Neural crest cell (in vitro differentiated cells): ENCODE measurements around the gene HNRNPU. TPM values are rescaled to one million over a fixed set of nuclear protein-coding genes. Genes with fewer than 3 reads are reported as not detected.
"Not testable (repeated sequence)": the region's sequence is repeated elsewhere in the genome, so short reads cannot be mapped to it uniquely, and the experiment has no call there.

Experiments
- DNase-seq: peaks from one replicate; pipeline ENCODE4 v3.0.0; 2021; ENCODE audit warnings: low read depth, mixed read lengths, low spot score
- H3K27ac Mint-ChIP-seq: one replicate; pipeline ENCODE4 v1.8.0; 2021; ENCODE audit warnings: mild to moderate bottlenecking, mixed read lengths; ENCODE audit not compliant: unreplicated experiment
- H3K27me3 Mint-ChIP-seq: 2 replicates; pipeline ENCODE4 v1.8.0; 2021; ENCODE audit warnings: low read depth, mild to moderate bottlenecking, mixed read lengths
- H3K36me3 Mint-ChIP-seq: 2 replicates; pipeline ENCODE4 v1.8.0; 2021; ENCODE audit warnings: low read depth, mild to moderate bottlenecking, mixed read lengths
- H3K4me1 Mint-ChIP-seq: 2 replicates; pipeline ENCODE4 v1.8.0; 2021; ENCODE audit warnings: mixed read lengths
- H3K4me3 Mint-ChIP-seq: one replicate; pipeline ENCODE4 v1.8.0; 2021; ENCODE audit warnings: mild to moderate bottlenecking, mixed read lengths
- H3K9me3 Mint-ChIP-seq: 2 replicates; pipeline ENCODE4 v1.8.0; 2021; ENCODE audit warnings: mixed read lengths
- CTCF ChIP-seq: fragments of 200-600 bp; sonication (generic); conservative IDR thresholded peaks from 2 replicates; pipeline ENCODE4 v1.5.0; 2021; ENCODE audit warnings: antibody characterized with exemption, mild to moderate bottlenecking
- total RNA-seq: library from RNA; stranded (reverse); gene quantifications from 2 replicates; pipeline ENCODE4 v1.2.1, GENCODE V29; 2021

The HNRNPU gene
- total RNA-seq, 1 donor from 2014 or later, result 695 TPM

- Mint-ChIP-seq H3K4me1 (peaks cover 40% of the 10 kb centered on the region), H3K4me3 (peak overlapping the region; percentile 97), H3K27me3 (peaks cover 10% of the 10 kb centered on the region), H3K9me3 (no peaks in the 10 kb centered on the region), H3K36me3 (peaks cover 7% of the 10 kb centered on the region), H3K27ac (peak overlapping the region; percentile 100)
- DNase-seq, result peak; percentile 43
- TF ChIP-seq CTCF, result peak; percentile 57
These were observed 30.4 kb downstream of the HNRNPU start for GRCh38 chr1:244833734-244834542.

- H3K27ac Mint-ChIP-seq, H3K27me3 Mint-ChIP-seq, DNase-seq, H3K9me3 Mint-ChIP-seq, H3K36me3 Mint-ChIP-seq, H3K4me3 Mint-ChIP-seq: not testable (repeated sequence)
- peaks cover 37% of the 10 kb centered on the region for H3K4me1 Mint-ChIP-seq
These were observed 31.1 kb downstream of the HNRNPU start for GRCh38 chr1:244833260-244833659.

- no peak for TF ChIP-seq CTCF
These were observed 33.7 kb downstream of the HNRNPU start for GRCh38 chr1:244830639-244831038.

GRCh38 chr1:244826712-244827111 is 37.6 kb downstream of the HNRNPU start:
- Mint-ChIP-seq H3K4me1 (no peaks in the 10 kb centered on the region), H3K36me3 (no peaks in the 10 kb centered on the region), H3K4me3 (no peak overlapping the region), H3K27me3 (no peaks in the 10 kb centered on the region), H3K9me3 (no peaks in the 10 kb centered on the region), H3K27ac (no peak overlapping the region)
- no peak for TF ChIP-seq CTCF
- no peak for DNase-seq

More at GRCh38 chr1:244830639-244831038, 33.7 kb downstream of the HNRNPU start:
- peaks cover 12% of the 10 kb centered on the region for H3K4me1 Mint-ChIP-seq
- H3K36me3 Mint-ChIP-seq, result no peaks in the 10 kb centered on the region
- DNase-seq, result no peak
- no peak overlapping the region for H3K27ac Mint-ChIP-seq
- H3K4me3 Mint-ChIP-seq, result peak overlapping the region; percentile 20
- peaks cover 5% of the 10 kb centered on the region for H3K27me3 Mint-ChIP-seq
- H3K9me3 Mint-ChIP-seq, result no peaks in the 10 kb centered on the region

- Mint-ChIP-seq H3K27me3 (no peaks in the 10 kb centered on the region), H3K27ac (no peak overlapping the region)
- no peak for TF ChIP-seq CTCF
These were observed 41.5 kb downstream of the HNRNPU start for GRCh38 chr1:244822878-244823277.

GRCh38 chr1:244821134-244821533 is 43.2 kb downstream of the HNRNPU start:
- no peak for TF ChIP-seq CTCF
- Mint-ChIP-seq H3K27me3 (peaks cover 12% of the 10 kb centered on the region), H3K4me3 (no peak overlapping the region), H3K36me3 (no peaks in the 10 kb centered on the region), H3K9me3 (no peaks in the 10 kb centered on the region), H3K4me1 (peaks cover 6% of the 10 kb centered on the region), H3K27ac (no peak overlapping the region)
- no peak for DNase-seq

More at GRCh38 chr1:244822878-244823277, 41.5 kb downstream of the HNRNPU start:
- no peaks in the 10 kb centered on the region for H3K36me3 Mint-ChIP-seq
- no peaks in the 10 kb centered on the region for H3K9me3 Mint-ChIP-seq
- H3K4me1 Mint-ChIP-seq, result no peaks in the 10 kb centered on the region
- no peak for DNase-seq
- no peak overlapping the region for H3K4me3 Mint-ChIP-seq
